Measurements from ENCODE around the gene CHST6. TPM values are rescaled to one million over a fixed set of nuclear protein-coding genes. Genes with fewer than 3 reads are reported as not detected.
A peak's percentile ranks its signal among the peaks of the same experiment; 100 is the strongest.
"Not testable (repeated sequence)": the region's sequence is repeated elsewhere in the genome, so short reads cannot be mapped to it uniquely, and the experiment has no call there.

The CHST6 gene
- total RNA-seq, result 1 to 10 TPM in 1 of 4 donors, under 1 TPM in 3; under 0.01 to 3.9 (median 0.40) TPM

DNA sequence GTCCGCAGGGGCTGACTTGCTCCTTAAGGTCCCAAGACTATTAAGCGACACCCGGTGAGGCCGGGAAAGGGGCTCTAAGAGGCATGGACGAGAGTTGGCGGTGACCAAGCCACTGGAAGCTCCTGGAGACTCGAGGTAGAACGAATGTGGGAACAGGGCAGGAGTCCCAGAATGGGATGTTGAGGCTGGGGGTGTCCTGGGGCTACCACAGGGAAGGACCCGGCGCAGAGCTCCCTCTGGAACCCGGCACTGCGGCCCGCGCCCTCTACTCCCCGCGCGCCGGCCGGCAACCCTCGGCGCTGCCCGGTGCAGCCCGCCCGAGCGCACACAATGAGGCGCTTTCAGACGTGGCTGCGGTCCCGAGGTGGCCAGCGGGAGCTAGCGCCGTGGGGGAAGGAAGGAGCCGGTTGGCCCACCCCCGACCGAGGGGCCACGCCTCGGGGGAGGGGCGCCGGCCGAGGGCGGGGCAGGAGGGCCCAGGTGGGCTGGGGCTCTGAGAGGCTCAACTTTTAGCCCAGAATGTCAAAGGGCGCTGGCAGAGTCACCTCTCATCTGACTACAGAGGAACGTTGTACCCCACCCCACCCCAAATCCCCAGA, at the start of gene CHST6:
Gene CHST6, minus strand, starts transcription at position 366 of the 599 bp plus-strand sequence. CDS start 15,613 bp downstream, outside the sequence.
- Histone ChIP-seq H3K36me3 (no peaks in the 10 kb centered on the region), H3K4me1 (peaks cover 0 to 21% (median 14%) of the 10 kb centered on the region in 4 donors), H3K9me3 (no peaks in the 10 kb centered on the region), H3K4me3 (peak within 1 kb of the TSS; percentile 24 to 47 (median 39)), H3K27ac (no peak within 1 kb of the TSS), H3K27me3 (peaks cover 0 to 21% of the 10 kb centered on the region in 2 donors)
- DNase-seq (ENCODE audit: low spot score in 2 of 2), result no peak
- WGBS, 2 donors, result 0 to 3% methylated on average over 6 to 38 of the region's 43 CpGs
- peak in 1 of 2 donors; percentile 13 for TF ChIP-seq POLR2A (IDR thresholded peaks at IDR 0.05)
- TF ChIP-seq, protein P1, sequence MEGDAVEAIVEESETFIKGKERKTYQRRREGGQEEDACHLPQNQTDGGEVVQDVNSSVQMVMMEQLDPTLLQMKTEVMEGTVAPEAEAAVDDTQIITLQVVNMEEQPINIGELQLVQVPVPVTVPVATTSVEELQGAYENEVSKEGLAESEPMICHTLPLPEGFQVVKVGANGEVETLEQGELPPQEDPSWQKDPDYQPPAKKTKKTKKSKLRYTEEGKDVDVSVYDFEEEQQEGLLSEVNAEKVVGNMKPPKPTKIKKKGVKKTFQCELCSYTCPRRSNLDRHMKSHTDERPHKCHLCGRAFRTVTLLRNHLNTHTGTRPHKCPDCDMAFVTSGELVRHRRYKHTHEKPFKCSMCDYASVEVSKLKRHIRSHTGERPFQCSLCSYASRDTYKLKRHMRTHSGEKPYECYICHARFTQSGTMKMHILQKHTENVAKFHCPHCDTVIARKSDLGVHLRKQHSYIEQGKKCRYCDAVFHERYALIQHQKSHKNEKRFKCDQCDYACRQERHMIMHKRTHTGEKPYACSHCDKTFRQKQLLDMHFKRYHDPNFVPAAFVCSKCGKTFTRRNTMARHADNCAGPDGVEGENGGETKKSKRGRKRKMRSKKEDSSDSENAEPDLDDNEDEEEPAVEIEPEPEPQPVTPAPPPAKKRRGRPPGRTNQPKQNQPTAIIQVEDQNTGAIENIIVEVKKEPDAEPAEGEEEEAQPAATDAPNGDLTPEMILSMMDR (IDR thresholded peaks at IDR 0.05), result no peak
- TF ChIP-seq EP300 (IDR thresholded peaks at IDR 0.05), result no peak

DNA sequence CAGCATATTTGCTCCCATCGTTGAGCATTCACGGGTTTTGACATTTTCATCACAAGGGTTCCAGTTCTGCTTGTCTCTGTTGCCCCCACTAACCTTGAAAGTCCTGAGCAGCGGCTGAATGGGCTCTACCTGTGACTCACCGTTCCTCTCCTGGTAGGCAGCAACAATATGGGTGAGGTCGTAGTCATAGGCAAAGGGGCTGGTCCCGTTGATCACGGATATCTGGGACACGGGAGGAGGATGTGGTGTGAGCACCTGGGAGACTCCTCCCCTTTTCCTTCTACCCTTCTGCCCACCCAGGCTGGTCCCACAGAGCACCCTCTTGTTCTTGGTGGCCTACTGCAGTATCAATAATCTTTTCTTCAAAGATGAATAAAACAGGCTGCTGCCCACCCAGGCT, 47.2 kb upstream of the CHST6 start:
- H3K4me3 ChIP-seq; H3K4me1 ChIP-seq; H3K27ac ChIP-seq; H3K27me3 ChIP-seq; DNase-seq (ENCODE audit: low spot score in 2 of 2); H3K9me3 ChIP-seq: not testable (repeated sequence)
- WGBS, 2 donors, result 82 to 89% methylated on average over 8 of the region's 8 CpGs
- H3K36me3 ChIP-seq, result peaks cover 0 to 50% (median 0%) of the 10 kb centered on the region in 3 donors

DNA sequence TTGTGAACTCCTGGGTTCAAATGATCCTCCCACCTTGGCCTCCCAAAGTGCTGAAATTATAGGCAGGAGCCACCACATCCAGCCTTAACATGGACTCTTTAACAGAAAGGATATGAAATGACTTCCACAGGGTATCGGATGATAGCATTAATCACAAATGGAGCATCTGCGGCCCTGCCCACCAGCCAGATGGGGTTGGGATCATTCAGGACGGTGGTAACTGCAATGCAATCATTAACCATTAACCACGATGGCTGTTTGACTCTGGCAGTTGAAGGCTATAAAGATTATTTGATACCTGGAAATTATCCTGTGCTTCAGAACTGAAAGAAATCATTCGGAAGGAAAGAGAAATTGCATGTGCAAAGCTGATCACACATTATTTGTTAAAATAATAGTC, 46.0 kb upstream of the CHST6 start:
- H3K27ac ChIP-seq, result no peak overlapping the region
- H3K27me3 ChIP-seq, result no peaks in the 10 kb centered on the region
- H3K4me3 ChIP-seq, result no peak overlapping the region
- TF ChIP-seq POLR2A (IDR thresholded peaks at IDR 0.05) (no peak), EP300 (IDR thresholded peaks at IDR 0.05) (no peak)
- TF ChIP-seq, protein P1 (IDR thresholded peaks at IDR 0.05), result no peak
- H3K4me1 ChIP-seq, result no peaks in the 10 kb centered on the region
- no peaks in the 10 kb centered on the region for H3K9me3 ChIP-seq
- DNase-seq (ENCODE audit: low spot score in 2 of 2), result no peak
- WGBS, 2 donors, result 89 to 91% methylated on average over 5 of the region's 5 CpGs
- H3K36me3 ChIP-seq, result peaks cover 0 to 46% (median 0%) of the 10 kb centered on the region in 3 donors

DNA sequence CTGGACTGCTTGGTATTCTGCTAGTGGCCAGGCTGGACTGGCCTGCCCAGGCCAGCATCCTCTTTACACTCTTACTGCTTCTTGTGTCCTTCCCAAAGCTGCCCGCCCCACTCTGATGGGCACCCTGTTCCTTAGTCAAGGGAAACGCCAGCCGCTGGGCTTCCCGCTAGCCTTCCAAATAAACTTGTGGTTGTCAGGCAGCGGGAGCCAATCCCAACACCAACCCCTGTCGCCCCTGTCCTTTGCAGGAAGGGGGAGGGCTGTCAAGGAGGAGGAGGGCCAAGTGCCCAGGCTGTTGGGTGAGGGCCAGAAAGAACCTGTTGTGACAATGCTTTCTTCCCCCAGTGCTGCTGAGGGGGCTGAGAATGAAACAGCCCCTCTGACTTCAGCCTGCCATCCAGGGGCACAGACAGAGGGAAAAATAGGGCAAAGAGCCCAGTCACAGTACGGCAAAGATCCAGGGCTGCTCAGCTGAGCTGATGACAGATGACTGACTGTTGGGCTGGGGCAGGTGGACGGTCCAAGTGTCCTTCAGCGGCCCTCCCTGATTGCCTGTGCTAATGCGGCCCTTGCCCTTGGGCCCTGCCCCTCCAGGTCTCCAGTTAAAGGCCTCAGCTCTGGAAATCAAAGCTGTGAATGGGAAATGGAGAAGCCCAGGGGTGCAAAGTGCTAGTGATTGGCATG, 43.8 kb upstream of the CHST6 start:
- H3K9me3 ChIP-seq; H3K4me3 ChIP-seq; H3K27ac ChIP-seq; DNase-seq (ENCODE audit: low spot score in 2 of 2); H3K27me3 ChIP-seq; H3K4me1 ChIP-seq: not testable (repeated sequence)
- WGBS, 2 donors, result 82 to 89% methylated on average over 7 to 8 of the region's 10 CpGs
- H3K36me3 ChIP-seq, result peaks cover 0 to 38% (median 0%) of the 10 kb centered on the region in 3 donors

DNA sequence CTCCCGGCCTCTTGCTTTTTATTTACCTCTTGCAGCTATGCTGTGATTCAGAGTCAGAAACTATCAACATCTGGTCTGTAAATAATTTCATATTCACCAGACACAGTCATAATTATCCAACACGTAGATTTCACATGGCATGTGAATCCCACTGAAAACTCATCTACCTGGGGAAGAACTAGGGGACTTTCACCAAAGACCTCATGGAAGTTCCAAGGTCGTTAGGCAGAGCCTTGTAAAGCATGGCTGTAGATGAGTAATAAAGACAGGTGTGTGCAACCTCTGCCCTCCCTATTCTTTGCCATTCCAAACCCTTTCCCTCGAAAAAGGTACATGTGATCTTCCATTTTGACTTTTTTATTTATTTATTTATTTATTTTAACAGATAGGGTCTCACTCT, 42.5 kb upstream of the CHST6 start:
- Histone ChIP-seq H3K27ac (no peak overlapping the region), H3K9me3 (no peaks in the 10 kb centered on the region), H3K4me1 (no peaks in the 10 kb centered on the region), H3K36me3 (peaks cover 0 to 34% (median 0%) of the 10 kb centered on the region in 3 donors), H3K4me3 (no peak overlapping the region), H3K27me3 (no peaks in the 10 kb centered on the region)
- 91 to 92% methylated on average over 4 of the region's 4 CpGs for WGBS, 2 donors
- DNase-seq (ENCODE audit: low spot score in 2 of 2), result no peak
- TF ChIP-seq, protein P1 (IDR thresholded peaks at IDR 0.05), result no peak
- TF ChIP-seq POLR2A (IDR thresholded peaks at IDR 0.05), result no peak
- TF ChIP-seq EP300 (IDR thresholded peaks at IDR 0.05), result no peak

DNA sequence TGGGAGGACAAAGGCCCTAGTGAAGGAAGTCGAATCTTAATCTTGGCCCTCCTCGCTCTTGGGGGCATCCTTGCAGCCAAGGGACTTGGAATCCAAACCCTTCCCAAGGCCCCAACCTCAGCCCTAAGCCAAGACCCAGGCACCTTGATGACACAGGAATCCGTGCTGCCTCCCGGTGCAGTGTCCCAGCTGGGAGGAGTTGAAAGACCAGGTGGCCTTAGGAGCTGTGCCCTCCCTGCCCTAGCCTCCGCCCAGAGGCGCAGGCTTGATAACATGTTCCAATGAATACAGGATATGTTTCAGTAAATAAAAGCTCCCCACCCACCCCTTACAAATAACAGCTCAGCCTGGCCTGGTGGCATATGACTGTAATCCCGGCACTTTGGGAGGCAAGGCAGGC, 40.7 kb upstream of the CHST6 start, which contains the start of gene CHST5:
Gene CHST5, minus strand, starts transcription at position 208 of the 400 bp plus-strand sequence. CDS start 5,724 bp downstream, outside the sequence.
- DNase-seq (ENCODE audit: low spot score in 2 of 2), result no peak
- Histone ChIP-seq H3K27ac (peak within 1 kb of the TSS in 1 of 4 donors; percentile 59), H3K9me3 (no peaks in the 10 kb centered on the region), H3K36me3 (peaks cover 0 to 18% (median 0%) of the 10 kb centered on the region in 3 donors), H3K4me3 (peak within 1 kb of the TSS in 1 of 4 donors; percentile 18), H3K4me1 (no peaks in the 10 kb centered on the region), H3K27me3 (no peaks in the 10 kb centered on the region)
- 90 to 91% methylated on average over 7 of the region's 7 CpGs for WGBS, 2 donors
- TF ChIP-seq EP300 (IDR thresholded peaks at IDR 0.05) (no peak), POLR2A (IDR thresholded peaks at IDR 0.05) (no peak)
- TF ChIP-seq, protein P1 (IDR thresholded peaks at IDR 0.05), result no peak
